WI38 (cell line): ENCODE measurements around the gene LMAN2L.
"Not testable (repeated sequence)": the region's sequence is repeated elsewhere in the genome, so short reads cannot be mapped to it uniquely, and the experiment has no call there.

ENCODE experiments used
- H3K4me3 ChIP-seq: 2 replicates; pipeline ENCODE4 v1.5.1; 2011; ENCODE audit warnings: low read depth, mild to moderate bottlenecking, control low read depth, low read length
- TF ChIP-seq, protein P1 (sequence below): IDR thresholded peaks from 2 replicates; pipeline ENCODE4 v1.5.1; 2012; ENCODE audit warnings: low read depth, mild to moderate bottlenecking, control low read depth, low read length

LMAN2L gene

DNA sequence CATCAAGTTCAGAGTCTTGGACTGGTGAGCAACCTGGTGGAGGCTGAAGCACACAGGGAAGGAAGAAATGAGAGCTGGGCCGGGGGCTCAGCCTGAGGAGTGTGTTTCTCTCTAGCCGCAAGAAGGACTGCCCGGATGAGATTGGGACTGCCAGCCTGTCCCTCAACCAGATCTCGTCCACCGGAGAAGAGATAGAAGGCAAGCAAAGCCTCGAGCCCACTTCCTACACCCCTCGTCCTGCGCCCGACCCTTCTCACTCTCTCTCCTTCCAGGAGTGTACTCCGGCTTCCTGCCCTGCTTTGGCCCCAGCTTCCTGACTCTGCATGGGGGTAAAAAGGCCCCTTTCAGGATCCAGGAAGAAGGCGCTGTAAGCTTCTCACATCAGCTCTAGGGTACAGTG, 71.1 kb downstream of the LMAN2L start:
- TF ChIP-seq, protein P1, sequence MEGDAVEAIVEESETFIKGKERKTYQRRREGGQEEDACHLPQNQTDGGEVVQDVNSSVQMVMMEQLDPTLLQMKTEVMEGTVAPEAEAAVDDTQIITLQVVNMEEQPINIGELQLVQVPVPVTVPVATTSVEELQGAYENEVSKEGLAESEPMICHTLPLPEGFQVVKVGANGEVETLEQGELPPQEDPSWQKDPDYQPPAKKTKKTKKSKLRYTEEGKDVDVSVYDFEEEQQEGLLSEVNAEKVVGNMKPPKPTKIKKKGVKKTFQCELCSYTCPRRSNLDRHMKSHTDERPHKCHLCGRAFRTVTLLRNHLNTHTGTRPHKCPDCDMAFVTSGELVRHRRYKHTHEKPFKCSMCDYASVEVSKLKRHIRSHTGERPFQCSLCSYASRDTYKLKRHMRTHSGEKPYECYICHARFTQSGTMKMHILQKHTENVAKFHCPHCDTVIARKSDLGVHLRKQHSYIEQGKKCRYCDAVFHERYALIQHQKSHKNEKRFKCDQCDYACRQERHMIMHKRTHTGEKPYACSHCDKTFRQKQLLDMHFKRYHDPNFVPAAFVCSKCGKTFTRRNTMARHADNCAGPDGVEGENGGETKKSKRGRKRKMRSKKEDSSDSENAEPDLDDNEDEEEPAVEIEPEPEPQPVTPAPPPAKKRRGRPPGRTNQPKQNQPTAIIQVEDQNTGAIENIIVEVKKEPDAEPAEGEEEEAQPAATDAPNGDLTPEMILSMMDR, result no peak

DNA sequence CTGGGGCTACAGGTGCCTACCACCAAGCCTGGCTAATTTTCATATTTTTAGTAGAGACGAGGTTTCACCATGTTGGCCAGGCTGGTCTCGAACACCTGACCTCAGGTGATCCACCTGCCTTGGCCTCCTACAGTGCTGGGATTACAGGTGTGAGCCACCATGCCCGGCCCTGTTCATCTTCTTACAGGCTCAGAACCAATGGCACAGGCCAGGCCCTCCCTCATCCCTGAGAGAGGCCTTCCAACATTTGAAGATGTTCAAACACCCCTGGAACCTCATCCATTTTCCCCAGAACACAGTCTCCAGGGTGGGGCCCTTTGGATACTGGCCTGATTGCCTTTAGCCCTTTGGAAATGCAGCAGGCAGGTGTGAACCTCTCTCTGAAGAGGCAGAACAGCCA, 74.1 kb downstream of the LMAN2L start:
- H3K4me3 ChIP-seq, result not testable (repeated sequence)

More for the DNA sequence above, 71.1 kb downstream of the LMAN2L start:
- H3K4me3 ChIP-seq, result no peak overlapping the region

DNA sequence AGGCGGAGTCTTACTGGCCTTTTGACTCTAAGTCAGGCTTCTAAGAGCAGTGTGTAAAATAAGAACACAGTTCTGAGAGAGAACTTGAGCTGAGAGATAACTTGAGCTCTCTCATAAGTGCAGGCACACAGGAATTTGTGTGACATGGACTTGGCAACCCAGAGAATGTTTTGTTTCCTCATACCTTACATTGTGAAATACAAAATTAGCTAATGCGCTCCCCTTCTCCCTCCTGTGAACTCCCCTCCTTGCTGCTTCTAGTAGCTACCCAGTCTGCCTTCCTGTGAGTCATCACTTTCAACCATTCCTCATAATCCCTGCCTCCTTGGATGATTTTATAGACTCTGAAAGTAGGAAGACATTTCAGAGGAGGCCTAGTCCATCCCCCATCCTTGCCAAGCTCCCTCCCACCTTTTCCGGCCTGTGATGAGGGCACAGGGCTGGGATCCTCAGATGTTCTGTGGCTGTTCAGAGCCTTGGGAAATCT, 74.7 kb downstream of the LMAN2L start:
- no peak overlapping the region for H3K4me3 ChIP-seq
- TF ChIP-seq, protein P1, result no peak

DNA sequence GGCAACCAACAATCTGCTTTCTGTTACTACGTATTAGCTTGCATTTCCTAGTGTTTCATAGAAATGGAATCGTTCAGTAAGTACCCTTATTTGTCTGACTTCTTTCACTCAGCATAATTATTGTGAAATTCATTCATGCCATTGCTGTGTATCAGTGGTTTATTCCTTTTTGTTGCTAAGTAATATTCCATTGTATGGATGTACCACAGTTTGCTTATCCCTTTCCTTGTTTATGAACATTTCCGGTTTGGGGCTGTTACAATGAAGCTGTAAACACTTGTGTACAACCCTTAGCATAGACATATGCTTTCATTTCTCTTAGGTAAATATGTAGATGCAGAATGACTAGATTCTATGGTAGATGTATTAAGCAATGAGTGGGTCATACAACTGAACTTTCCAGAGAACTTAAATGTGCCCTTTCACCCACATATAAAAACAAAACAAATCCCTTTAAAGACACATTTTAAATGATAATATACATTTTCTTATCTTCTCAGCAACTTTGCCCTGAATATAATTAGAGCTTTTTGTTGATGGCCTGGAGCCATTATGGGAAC, 75.4 kb downstream of the LMAN2L start:
- TF ChIP-seq, protein P1, result no peak
- no peak overlapping the region for H3K4me3 ChIP-seq

DNA sequence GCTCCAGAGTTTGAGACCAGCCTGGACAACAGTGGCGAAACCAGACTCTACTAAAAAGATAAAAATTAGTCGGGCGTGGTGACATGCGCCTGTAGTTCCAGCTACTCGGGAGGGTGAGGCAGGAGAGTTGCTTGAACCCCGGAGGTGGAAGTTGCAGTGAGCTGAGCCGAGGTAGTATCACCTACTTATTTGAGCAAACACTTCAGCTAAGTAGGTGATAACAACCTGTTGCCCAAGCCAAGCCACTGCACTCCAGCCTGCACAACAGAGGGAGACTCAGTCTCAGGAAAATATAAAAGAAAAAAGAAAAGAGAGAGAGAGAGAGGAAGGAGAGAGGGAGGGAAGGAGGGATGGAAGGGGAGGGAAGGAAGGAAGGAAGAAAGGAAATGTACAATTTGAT, 76.0 kb downstream of the LMAN2L start:
- H3K4me3 ChIP-seq, result no peak overlapping the region
- TF ChIP-seq, protein P1, result no peak

DNA sequence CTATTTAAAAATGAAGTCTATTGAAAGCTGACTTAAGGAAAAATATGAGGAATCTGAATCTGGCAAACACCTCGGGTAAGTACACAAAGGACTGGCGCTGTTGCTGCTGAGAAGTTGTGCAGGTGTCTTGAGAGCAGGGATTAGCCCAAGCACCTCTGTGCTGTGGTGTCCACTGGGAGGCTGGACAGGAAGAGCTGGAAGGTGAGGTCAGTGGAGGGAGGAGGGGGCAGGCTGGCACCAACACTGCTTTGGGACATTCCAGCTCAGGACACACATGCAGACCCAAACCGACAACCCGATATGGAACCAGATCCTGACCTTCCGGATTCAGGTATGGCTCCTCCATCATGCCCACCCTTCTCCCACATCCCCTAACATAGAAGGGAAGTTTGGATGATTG, 76.7 kb downstream of the LMAN2L start:
- H3K4me3 ChIP-seq, result no peak overlapping the region
- TF ChIP-seq, protein P1, result no peak

DNA sequence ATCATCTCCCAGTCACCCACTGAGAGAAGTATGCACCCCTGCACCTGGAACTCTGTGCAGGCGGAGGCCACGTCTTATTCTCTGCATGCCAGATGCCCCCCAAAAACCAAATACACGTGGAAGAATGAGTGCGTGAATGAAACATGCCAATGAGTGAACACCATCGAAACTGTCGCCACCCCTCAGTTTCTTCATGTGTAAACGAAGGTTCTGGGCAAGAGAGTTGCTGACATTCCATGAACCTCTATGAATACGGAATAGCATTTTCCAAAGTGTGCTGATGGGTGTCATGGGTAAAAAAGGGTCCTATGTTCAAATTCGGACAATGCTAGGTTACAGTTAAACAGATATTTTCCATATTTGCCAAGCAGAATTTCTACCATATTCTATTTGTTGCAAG, 77.5 kb downstream of the LMAN2L start:
- TF ChIP-seq, protein P1, result no peak
- no peak overlapping the region for H3K4me3 ChIP-seq

DNA sequence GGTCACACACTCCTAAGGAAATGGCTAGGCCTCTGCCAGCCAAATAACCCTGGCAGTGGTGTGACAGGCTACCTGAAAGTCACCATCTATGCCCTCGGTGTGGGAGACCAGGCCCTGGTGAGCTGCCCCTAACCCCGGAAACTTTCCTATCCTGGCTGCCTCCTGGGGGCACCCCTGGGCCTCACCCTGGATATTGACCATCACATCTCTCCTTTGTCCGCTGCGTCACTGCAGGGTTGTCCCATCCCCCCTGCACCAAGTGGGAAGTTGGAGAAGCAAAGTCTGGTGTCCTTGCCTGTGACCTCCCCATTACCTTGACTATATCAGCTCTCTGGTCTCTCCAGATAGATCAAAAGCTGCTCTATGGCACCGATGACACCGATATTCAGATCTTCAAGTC, 78.5 kb downstream of the LMAN2L start:
- no peak overlapping the region for H3K4me3 ChIP-seq
- TF ChIP-seq, protein P1, result no peak
